ENCODE data around the gene CRLF2. TPM values are rescaled to one million over a fixed set of nuclear protein-coding genes. Genes with fewer than 3 reads are reported as not detected.

Gene CRLF2
- total RNA-seq, 2 experiments from 2014 or later: 0.16 to 0.42 TPM

- intact Hi-C loops (cut with DNase I, micrococcal nuclease): no loop called here
- Mint-ChIP-seq H3K27ac (no peak overlapping the region), H3K27me3 (peaks cover 23% of the 10 kb centered on the region), H3K36me3 (ENCODE audit: low read depth) (no peaks in the 10 kb centered on the region), H3K4me3 (no peak overlapping the region), H3K4me1 (ENCODE audit: low read depth) (peaks cover 29% of the 10 kb centered on the region), H3K9me3 (no peaks in the 10 kb centered on the region)
- Histone ChIP-seq H3K9me3 (ENCODE audit: control insufficient read depth in 1 of 2, insufficient read depth in 1 of 2, low read length in 2 of 2) (no peaks in the 10 kb centered on the region), H3K27me3 (ENCODE audit: control insufficient read depth in 1 of 2, insufficient read depth in 2 of 2, low read length in 2 of 2) (no peaks in the 10 kb centered on the region), H3K27ac (ENCODE audit: low read depth in 1 of 2, low read length in 2 of 2) (no peak overlapping the region), H3K4me3 (ENCODE audit: low read length) (no peak overlapping the region), H3K4me1 (ENCODE audit: insufficient read depth, low read length) (peaks cover 8% of the 10 kb centered on the region), H3K36me3 (ENCODE audit: insufficient read depth, low read length) (no peaks in the 10 kb centered on the region)
- TF ChIP-seq CTCF (IDR thresholded peaks at IDR 0.05): no peak
- ATAC-seq (ENCODE audit: poor library complexity): no peak
- CTCF ChIA-PET: no interaction called here
- POLR2A ChIA-PET: no interaction called here
- DNase-seq: peak in 4 of 14 experiments; percentile 8 to 33 (median 24)
These were observed 47.8 kb downstream of the CRLF2 start for GRCh38 chrX:1164322-1165288.

GRCh38 chrX:1163231-1163630 lies 49.2 kb downstream of the CRLF2 start:
- H3K27ac Mint-ChIP-seq: no peak overlapping the region
- H3K4me3 ChIP-seq (ENCODE audit: low read length): no peak overlapping the region
- peak overlapping the region; percentile 58 for H3K4me3 Mint-ChIP-seq
- H3K9me3 Mint-ChIP-seq: no peaks in the 10 kb centered on the region
- H3K27me3 ChIP-seq (ENCODE audit: control insufficient read depth in 1 of 2, insufficient read depth in 2 of 2, low read length in 2 of 2): no peaks in the 10 kb centered on the region
- ATAC-seq (ENCODE audit: poor library complexity) (no peak), DNase-seq (no peak)
- peaks cover 23% of the 10 kb centered on the region for H3K27me3 Mint-ChIP-seq
- no peaks in the 10 kb centered on the region for H3K36me3 ChIP-seq (ENCODE audit: insufficient read depth, low read length)
- no peaks in the 10 kb centered on the region for H3K9me3 ChIP-seq (ENCODE audit: control insufficient read depth in 1 of 2, insufficient read depth in 1 of 2, low read length in 2 of 2)
- CTCF ChIA-PET: no interaction called here
- no peak for TF ChIP-seq CTCF (IDR thresholded peaks at IDR 0.05)
- H3K27ac ChIP-seq (ENCODE audit: low read depth in 1 of 2, low read length in 2 of 2): no peak overlapping the region
- H3K4me1 Mint-ChIP-seq (ENCODE audit: low read depth): peaks cover 25% of the 10 kb centered on the region
- POLR2A ChIA-PET: no interaction called here
- H3K4me1 ChIP-seq (ENCODE audit: insufficient read depth, low read length): peaks cover 8% of the 10 kb centered on the region
- intact Hi-C loops (cut with DNase I, micrococcal nuclease): no loop called here
- no peaks in the 10 kb centered on the region for H3K36me3 Mint-ChIP-seq (ENCODE audit: low read depth)

GRCh38 chrX:1162119-1162916 lies 50.1 kb downstream of the CRLF2 start:
- Histone ChIP-seq H3K36me3 (ENCODE audit: insufficient read depth, low read length) (no peaks in the 10 kb centered on the region), H3K9me3 (ENCODE audit: control insufficient read depth in 1 of 2, insufficient read depth in 1 of 2, low read length in 2 of 2) (no peaks in the 10 kb centered on the region), H3K27ac (ENCODE audit: low read depth in 1 of 2, low read length in 2 of 2) (no peak overlapping the region), H3K4me1 (ENCODE audit: insufficient read depth, low read length) (peaks cover 8% of the 10 kb centered on the region), H3K4me3 (ENCODE audit: low read length) (no peak overlapping the region), H3K27me3 (ENCODE audit: control insufficient read depth in 1 of 2, insufficient read depth in 2 of 2, low read length in 2 of 2) (no peaks in the 10 kb centered on the region)
- Mint-ChIP-seq H3K36me3 (ENCODE audit: low read depth) (no peaks in the 10 kb centered on the region), H3K27me3 (peaks cover 21% of the 10 kb centered on the region), H3K4me1 (ENCODE audit: low read depth) (peaks cover 17% of the 10 kb centered on the region), H3K4me3 (no peak overlapping the region), H3K9me3 (no peaks in the 10 kb centered on the region), H3K27ac (no peak overlapping the region)
- ATAC-seq (ENCODE audit: poor library complexity) (no peak), DNase-seq (no peak)
- ChIA-PET CTCF (no interaction called here), POLR2A (no interaction called here)
- TF ChIP-seq CTCF (IDR thresholded peaks at IDR 0.05): no peak
- intact Hi-C loops (cut with DNase I, micrococcal nuclease): no loop called here
